IMR-90 (cell line): ENCODE measurements around the gene WAC. TPM values are rescaled to one million over a fixed set of nuclear protein-coding genes. Genes with fewer than 3 reads are reported as not detected.
"Not testable (repeated sequence)": the region's sequence is repeated elsewhere in the genome, so short reads cannot be mapped to it uniquely, and the experiment has no call there.

ENCODE experiments used
- ATAC-seq: fragments of 200-7000 bp; cut with Tn5 transposase; 2 replicates; pipeline ENCODE4 v1.9.1; 2020; ENCODE audit warnings: low read depth, mild to moderate bottlenecking, moderate library complexity
- BruUV-seq: library from RNA; stranded (reverse); fragments of 400-500 nt; replicated peaks from 2 replicates; lab custom pipeline; 2021; lab: Mats Ljungman, UMichigan
- CTCF ChIA-PET: fragments of 300-600 bp; formaldehyde crosslinking; extraction: SDS; loops from one replicate; lab custom pipeline; 2021; ENCODE audit warnings: antibody characterized with exemption; lab: Yijun Ruan, JAX
- POLR2A ChIA-PET: fragments of 300-600 bp; sonication (Branson Sonifier 250); formaldehyde crosslinking; loops from one replicate; lab custom pipeline; 2022; ENCODE audit warnings: antibody characterized with exemption; ENCODE audit not compliant: unreplicated experiment; lab: Charles Lee
- DNase-seq: peaks from one replicate; pipeline ENCODE4 v3.0.0; 2013
- H2AFZ ChIP-seq: replicated peaks from 2 replicates; pipeline ENCODE3; 2013; ENCODE audit warnings: low read length, mild to moderate bottlenecking; ENCODE audit not compliant: poor library complexity
- H2AK5ac ChIP-seq: 2 replicates; pipeline ENCODE4 v1.6.1; 2013; ENCODE audit warnings: low read depth, low read length, inconsistent platforms
- H2AK9ac ChIP-seq: replicated peaks from 2 replicates; pipeline ENCODE3; 2013; ENCODE audit warnings: mild to moderate bottlenecking, low read depth, low read length, moderate library complexity; ENCODE audit not compliant: poor library complexity
- H2BK120ac ChIP-seq: 2 replicates; pipeline ENCODE4 v1.6.1; 2013; ENCODE audit warnings: low read depth, low read length, inconsistent platforms
- H2BK15ac ChIP-seq: 3 replicates; pipeline ENCODE4 v1.6.1; 2013; ENCODE audit warnings: low read depth, low read length, inconsistent platforms
- H2BK20ac ChIP-seq: 2 replicates; pipeline ENCODE4 v1.6.1; 2013; ENCODE audit warnings: low read depth, mild to moderate bottlenecking, inconsistent platforms, low read length, moderate library complexity
- H2BK5ac ChIP-seq: 2 replicates; pipeline ENCODE4 v1.6.1; 2013; ENCODE audit warnings: mild to moderate bottlenecking, low read depth, low read length, inconsistent platforms; ENCODE audit not compliant: poor library complexity, severe bottlenecking
- H3K14ac ChIP-seq: replicated peaks from 2 replicates; pipeline ENCODE4 v1.6.1; 2013; ENCODE audit warnings: low read depth, low read length, inconsistent platforms
- H3K18ac ChIP-seq: 2 replicates; pipeline ENCODE4 v1.6.1; 2013; ENCODE audit warnings: low read depth, low read length, control low read depth
- H3K23ac ChIP-seq: 2 replicates; pipeline ENCODE4 v1.6.1; 2013; ENCODE audit warnings: low read depth, low read length, inconsistent platforms
- H3K27ac ChIP-seq: 2 replicates; pipeline ENCODE4 v1.5.1; 2013; ENCODE audit warnings: mild to moderate bottlenecking, control low read depth, low read length; ENCODE audit not compliant: insufficient read depth
- H3K27me3 ChIP-seq: 2 replicates; pipeline ENCODE4 v1.6.1; 2013; ENCODE audit warnings: low read length; ENCODE audit not compliant: control insufficient read depth, insufficient read depth
- H3K36me3 ChIP-seq: 2 replicates; pipeline ENCODE4 v1.6.1; 2013; ENCODE audit warnings: low read length, mixed read lengths; ENCODE audit not compliant: control insufficient read depth, insufficient read depth
- H3K4ac ChIP-seq: 2 replicates; pipeline ENCODE4 v1.6.1; 2013; ENCODE audit warnings: low read depth, low read length, inconsistent platforms
- H3K4me1 ChIP-seq: 2 replicates; pipeline ENCODE4 v1.6.1; 2013; ENCODE audit warnings: low read length, mixed read lengths; ENCODE audit not compliant: control insufficient read depth, insufficient read depth
- H3K4me2 ChIP-seq: 2 replicates; pipeline ENCODE4 v1.6.1; 2013; ENCODE audit warnings: low read depth, mild to moderate bottlenecking, control low read depth, low read length, moderate library complexity
- H3K4me3 ChIP-seq: 2 replicates; pipeline ENCODE4 v1.5.1; 2013; ENCODE audit warnings: low read depth, mild to moderate bottlenecking, control low read depth, low read length, moderate library complexity; ENCODE audit not compliant: insufficient read depth
- H3K56ac ChIP-seq: 2 replicates; pipeline ENCODE4 v1.6.1; 2013; ENCODE audit warnings: low read length, inconsistent platforms; ENCODE audit not compliant: insufficient read depth; ENCODE audit errors: extremely low read depth
- H3K79me1 ChIP-seq, 2 experiments: 2 replicates each; pipeline ENCODE4 v1.6.1; 2013; ENCODE audit warnings: low read length in 2 of 2, inconsistent platforms in 1 of 2, low read depth in 1 of 2
- H3K9ac ChIP-seq: 2 replicates; pipeline ENCODE4 v1.6.1; 2013; ENCODE audit warnings: low read depth, low read length, control low read depth
- H3K9me1 ChIP-seq: 2 replicates; pipeline ENCODE4 v1.6.1; 2013; ENCODE audit warnings: low read length, inconsistent platforms; ENCODE audit not compliant: insufficient read depth
- H3K9me3 ChIP-seq: 2 replicates; pipeline ENCODE4 v1.6.1; 2013; ENCODE audit warnings: low read length; ENCODE audit not compliant: control insufficient read depth, insufficient read depth
- H4K20me1 ChIP-seq: 2 replicates; pipeline ENCODE4 v1.6.1; 2013; ENCODE audit warnings: low read length, inconsistent platforms; ENCODE audit not compliant: insufficient read depth
- H4K5ac ChIP-seq: 2 replicates; pipeline ENCODE4 v1.6.1; 2013; ENCODE audit warnings: mild to moderate bottlenecking, low read depth, low read length, control low read depth
- H4K8ac ChIP-seq, 2 experiments: 2 replicates each; pipeline ENCODE4 v1.6.1; 2013; ENCODE audit warnings: low read depth in 2 of 2, low read length in 2 of 2, control low read depth in 1 of 2, inconsistent platforms in 1 of 2
- H4K91ac ChIP-seq: 2 replicates; pipeline ENCODE4 v1.6.1; 2013; ENCODE audit warnings: low read depth, low read length, inconsistent platforms; ENCODE audit not compliant: insufficient read depth
- WGBS, 2 experiments: methylation state at CpG; one replicate each; pipeline versions ENCODE4 v1.1.5 to v1.1.7; 2013; ENCODE audit warnings: missing lambda C conversion rate in 2 of 2; ENCODE audit not compliant: insufficient read length in 1 of 2; ENCODE audit errors: extremely low coverage in 2 of 2; 5-methylcytosine and 5-hydroxymethylcytosine counted together
- dilution Hi-C: fragments of 300-500 bp; cut with HindIII; formaldehyde crosslinking; loops from one replicate; pipeline ENCODE4 v1.14.3; 2018; ENCODE audit warnings: low sequenced_read_pairs; ENCODE audit not compliant: unreplicated experiment
- in situ Hi-C: fragments of 300-500 bp; cut with MboI; formaldehyde crosslinking; loops from 3 replicates; pipeline ENCODE4 v1.14.3; 2019; ENCODE audit warnings: low sequenced_read_pairs, inconsistent platforms, mixed read lengths
- intact Hi-C: fragments of 100-400 bp; cut with micrococcal nuclease; formaldehyde crosslinking; loops from 2 replicates; pipeline ENCODE4 v1.10.0; 2022
- polyA plus RNA-seq, 3 experiments: library from polyadenylated mRNA; depleted of rRNA; stranded (reverse); fragments of >200 nt; gene quantifications; 2 replicates each; pipeline ENCODE4 v1.2.3, GENCODE V29; 2012; ENCODE audit warnings: low replicate concordance in 1 of 3
- total RNA-seq: library from RNA; depleted of rRNA; stranded (reverse); fragments of >200 nt; gene quantifications from 2 replicates; pipeline ENCODE4 v1.2.3, GENCODE V29; 2012

Gene WAC
- total and polyA plus RNA-seq, 2 of the 4 experiments (the other 2 are of a cell fraction): 39.6 to 52.2 TPM

DNA sequence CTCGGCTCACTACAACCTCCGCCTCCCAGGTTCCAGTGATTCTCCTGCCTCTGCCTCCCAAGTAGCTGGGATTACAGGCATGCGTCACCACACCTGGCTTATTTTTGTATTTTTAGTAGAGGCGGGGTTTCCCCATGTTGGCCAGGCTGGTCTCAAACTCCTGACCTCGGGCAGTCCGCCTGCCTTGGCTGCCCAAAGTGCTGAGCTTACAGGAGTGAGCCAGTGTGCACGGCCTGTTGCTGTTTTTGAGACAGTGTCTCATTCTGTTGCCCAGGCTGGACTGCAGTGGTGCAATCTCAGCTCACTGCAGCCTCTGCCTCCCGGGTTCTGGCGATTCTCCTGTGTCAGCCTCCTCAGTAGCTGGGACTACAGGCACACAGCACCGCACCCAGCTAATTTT lies 41.3 kb downstream of the WAC start:
- dilution Hi-C loops, BruUV-seq, H2BK5ac ChIP-seq, H3K18ac ChIP-seq, H3K9me3 ChIP-seq, ATAC-seq, in situ Hi-C loops, CTCF ChIA-PET, H3K14ac ChIP-seq, H3K4me3 ChIP-seq, H2AK9ac ChIP-seq, H2BK15ac ChIP-seq, H4K8ac ChIP-seq, H2AK5ac ChIP-seq, H2BK20ac ChIP-seq, H4K5ac ChIP-seq, H3K4me1 ChIP-seq, H2AFZ ChIP-seq, H3K9me1 ChIP-seq, H3K4ac ChIP-seq, DNase-seq, H3K27me3 ChIP-seq, POLR2A ChIA-PET, H3K4me2 ChIP-seq, H3K9ac ChIP-seq, H2BK120ac ChIP-seq, H3K56ac ChIP-seq, H3K23ac ChIP-seq, H4K91ac ChIP-seq, H3K27ac ChIP-seq: not testable (repeated sequence)
- peaks cover 9 to 77% of the 10 kb centered on the region in 2 experiments; a peak in 3 of 4 replicates for H3K79me1 ChIP-seq
- WGBS, 2 experiments: 90% methylated on average over 7 of the region's 10 CpGs; no CpG with 5 or more reads in 1 of the 2 experiments
- peaks cover 10% of the 10 kb centered on the region for H3K36me3 ChIP-seq
- intact Hi-C loops: loop anchor here (5.0 kb wide), 1 partner anchor 37 kb away; no protein-coding TSS in a partner anchor
- H4K20me1 ChIP-seq: peaks cover 96% of the 10 kb centered on the region
